GM23248 (cell line): ENCODE measurements around the gene ACTG1. TPM values are rescaled to one million over a fixed set of nuclear protein-coding genes. Genes with fewer than 3 reads are reported as not detected.

Experiments
- DNase-seq: peaks from one replicate; pipeline ENCODE4 v3.0.0-alpha.2; 2015
- H2AFZ ChIP-seq: fragments of 200-600 bp; sonication (generic); 2 replicates; pipeline ENCODE4 v1.6.1; 2016; ENCODE audit warnings: antibody characterized with exemption
- H3F3A ChIP-seq: fragments of 200-600 bp; sonication (generic); 2 replicates; pipeline ENCODE4 v1.6.1; 2016; ENCODE audit warnings: mild to moderate bottlenecking, antibody characterized with exemption, mixed run types; ENCODE audit not compliant: insufficient read depth
- H3K27ac ChIP-seq: fragments of 200-600 bp; sonication (generic); 2 replicates; pipeline ENCODE4 v1.5.1; 2016; ENCODE audit warnings: mild to moderate bottlenecking
- H3K27me3 ChIP-seq: fragments of 200-600 bp; sonication (generic); replicated peaks from 2 replicates; pipeline ENCODE4 v1.6.1; 2016; ENCODE audit warnings: mild to moderate bottlenecking; ENCODE audit not compliant: insufficient read depth
- H3K36me3 ChIP-seq: fragments of 200-600 bp; sonication (generic); 2 replicates; pipeline ENCODE4 v1.6.1; 2016; ENCODE audit warnings: low read depth, mild to moderate bottlenecking
- H3K4me1 ChIP-seq: fragments of 200-600 bp; sonication (generic); 2 replicates; pipeline ENCODE4 v1.6.1; 2016; ENCODE audit warnings: mild to moderate bottlenecking; ENCODE audit not compliant: insufficient read depth
- H3K4me2 ChIP-seq: fragments of 200-600 bp; sonication (generic); one replicate; pipeline ENCODE4 v1.6.1; 2016; ENCODE audit warnings: mild to moderate bottlenecking; ENCODE audit not compliant: unreplicated experiment
- H3K4me3 ChIP-seq: fragments of 200-600 bp; sonication (generic); 2 replicates; pipeline ENCODE4 v1.5.1; 2016; ENCODE audit warnings: mild to moderate bottlenecking
- H3K79me2 ChIP-seq: fragments of 200-600 bp; sonication (generic); 2 replicates; pipeline ENCODE4 v1.6.1; 2016; ENCODE audit warnings: mild to moderate bottlenecking; ENCODE audit not compliant: insufficient read depth
- H3K9ac ChIP-seq: fragments of 200-600 bp; sonication (generic); 2 replicates; pipeline ENCODE4 v1.6.1; 2016; ENCODE audit warnings: mild to moderate bottlenecking
- H3K9me2 ChIP-seq: fragments of 200-600 bp; sonication (generic); 2 replicates; pipeline ENCODE4 v1.6.1; 2016; ENCODE audit warnings: mixed run types, mild to moderate bottlenecking, moderate library complexity; ENCODE audit not compliant: insufficient read depth
- H3K9me3 ChIP-seq: fragments of 200-600 bp; sonication (generic); one replicate; pipeline ENCODE4 v1.6.1; 2017; ENCODE audit warnings: low read depth
- H4K20me1 ChIP-seq: fragments of 200-600 bp; sonication (generic); 2 replicates; pipeline ENCODE4 v1.6.0; 2016; ENCODE audit not compliant: insufficient read depth
- EZH2 ChIP-seq: fragments of 200-600 bp; sonication (generic); IDR thresholded peaks from 2 replicates; pipeline ENCODE4 v1.6.1; 2018; ENCODE audit warnings: antibody characterized with exemption, mild to moderate bottlenecking; ENCODE audit not compliant: insufficient read depth, poor library complexity, severe bottlenecking
- EZH2phosphoT487 ChIP-seq: fragments of 200-600 bp; sonication (generic); IDR thresholded peaks from 2 replicates; pipeline ENCODE4 v1.6.1; 2018; ENCODE audit warnings: antibody characterized with exemption, moderate library complexity, mild to moderate bottlenecking, low read depth; ENCODE audit not compliant: insufficient read depth
- WGBS, 2 experiments: methylation state at CpG; one replicate each; pipeline ENCODE4 v1.1.6; 2015 to 2017; ENCODE audit warnings: low lambda C conversion rate in 2 of 2, low coverage in 1 of 2; ENCODE audit errors: missing lambda C conversion rate in 2 of 2; 5-methylcytosine and 5-hydroxymethylcytosine counted together
- in situ Hi-C: fragments of 300-500 bp; cut with MboI; formaldehyde crosslinking; loops from 2 replicates; pipeline ENCODE4 v1.15.0; 2020
- polyA plus RNA-seq: library from polyadenylated mRNA; unstranded; fragments of >200 nt; fragmentation: Nextera tagmentation; extraction: Ambion mirVana; gene quantifications from 2 replicates; pipeline ENCODE4 v1.2.1, GENCODE V29; 2016
- total RNA-seq: library from RNA; depleted of rRNA; stranded (reverse); fragments of >200 nt; shearing (Covaris generic); gene quantifications from 2 replicates; pipeline ENCODE4 v1.2.3, GENCODE V29; 2014

ACTG1 gene
- total and polyA plus RNA-seq, 2 experiments from 2014 or later: 3,778 to 9,349 TPM

DNA sequence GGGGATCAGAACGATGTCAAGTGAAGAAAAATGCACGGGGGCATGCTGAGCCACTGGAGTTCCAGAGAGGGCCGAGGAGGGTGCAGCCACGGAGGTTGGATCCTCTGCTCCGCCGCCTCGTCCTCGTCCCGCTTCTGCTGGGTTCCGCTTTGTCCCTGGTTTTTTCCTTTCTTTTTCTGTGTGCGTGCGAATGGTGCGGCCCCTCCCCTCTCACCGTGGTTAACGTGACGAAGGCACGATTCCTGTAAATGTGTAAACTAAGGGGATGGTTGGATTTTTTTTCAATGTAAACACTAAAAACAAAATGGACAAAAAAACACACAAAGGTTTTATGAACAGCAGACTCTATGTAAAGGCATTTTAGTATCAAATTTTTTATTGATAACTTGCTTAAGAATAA lies 46.7 kb downstream of the ACTG1 start:
- H3F3A ChIP-seq: 0 out of 2 replicates have a peak, but pooled peaks cover 3% of the 10 kb centered on the region
- H3K79me2 ChIP-seq: no peaks in the 10 kb centered on the region
- no peaks in the 10 kb centered on the region for H3K27me3 ChIP-seq
- H3K27ac ChIP-seq: no peak overlapping the region
- H3K9me3 ChIP-seq: no peaks in the 10 kb centered on the region
- TF ChIP-seq EZH2phosphoT487: no peak
- TF ChIP-seq EZH2: no peak
- H3K9ac ChIP-seq: no peak overlapping the region
- H3K36me3 ChIP-seq: no peaks in the 10 kb centered on the region
- no peaks in the 10 kb centered on the region for H3K9me2 ChIP-seq
- in situ Hi-C loops: no loop called here
- no peak overlapping the region for H3K4me2 ChIP-seq
- no peak for DNase-seq
- no peaks in the 10 kb centered on the region for H4K20me1 ChIP-seq
- no peak overlapping the region for H2AFZ ChIP-seq
- H3K4me3 ChIP-seq: no peak overlapping the region
- WGBS, 2 experiments: 92% methylated on average over 16 to 17 of the region's 17 CpGs
- no peaks in the 10 kb centered on the region for H3K4me1 ChIP-seq

DNA sequence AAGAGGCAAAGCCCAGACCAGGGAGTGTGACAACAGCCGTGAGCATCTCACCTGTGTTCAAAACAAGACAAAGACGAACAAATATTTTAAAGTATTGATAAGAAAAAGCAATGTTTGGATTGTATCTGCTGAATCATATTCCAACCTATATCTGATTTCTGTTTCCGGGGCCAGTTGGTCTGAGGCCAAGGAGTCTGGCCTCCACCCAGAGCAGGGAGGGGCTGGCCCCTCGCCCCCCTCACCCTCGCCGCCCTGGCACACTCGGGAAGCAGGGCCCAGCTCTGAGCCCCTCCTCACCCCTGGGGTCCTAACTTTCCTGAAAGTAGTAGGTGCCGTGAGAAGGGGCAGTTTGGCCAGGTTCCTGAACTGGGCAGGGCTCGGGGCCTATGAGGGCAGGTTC lies 48.0 kb downstream of the ACTG1 start:
- Histone ChIP-seq H3K4me2 (no peak overlapping the region), H3K79me2 (no peaks in the 10 kb centered on the region), H3K27me3 (no peaks in the 10 kb centered on the region), H2AFZ (no peak overlapping the region), H3F3A (no peaks in the 10 kb centered on the region), H3K36me3 (no peaks in the 10 kb centered on the region), H3K9me3 (no peaks in the 10 kb centered on the region), H3K9me2 (no peaks in the 10 kb centered on the region), H3K9ac (no peak overlapping the region), H4K20me1 (no peaks in the 10 kb centered on the region), H3K4me1 (no peaks in the 10 kb centered on the region), H3K27ac (no peak overlapping the region), H3K4me3 (no peak overlapping the region)
- WGBS, 2 experiments: 73 to 83% methylated on average over 9 of the region's 9 CpGs
- DNase-seq: no peak
- TF ChIP-seq EZH2: no peak
- TF ChIP-seq EZH2phosphoT487: no peak
- in situ Hi-C loops: no loop called here

GRCh38 chr17:81463506-81463905 lies 49.1 kb downstream of the ACTG1 start:
- no peak for TF ChIP-seq EZH2phosphoT487
- TF ChIP-seq EZH2: no peak
- DNase-seq: no peak
- H3K4me2 ChIP-seq: no peak overlapping the region
- H3F3A ChIP-seq: no peaks in the 10 kb centered on the region
- H4K20me1 ChIP-seq: no peaks in the 10 kb centered on the region
- H3K36me3 ChIP-seq: no peaks in the 10 kb centered on the region
- in situ Hi-C loops: no loop called here
- no peak overlapping the region for H3K27ac ChIP-seq
- no peak overlapping the region for H2AFZ ChIP-seq
- no peak overlapping the region for H3K9ac ChIP-seq
- no peak overlapping the region for H3K4me3 ChIP-seq
- H3K79me2 ChIP-seq: no peaks in the 10 kb centered on the region
- no peaks in the 10 kb centered on the region for H3K27me3 ChIP-seq
- no peaks in the 10 kb centered on the region for H3K4me1 ChIP-seq
- WGBS, 2 experiments: 91 to 94% methylated on average over 27 to 30 of the region's 32 CpGs
- no peaks in the 10 kb centered on the region for H3K9me2 ChIP-seq
- no peaks in the 10 kb centered on the region for H3K9me3 ChIP-seq

GRCh38 chr17:81462506-81463125 lies 50.0 kb downstream of the ACTG1 start:
- no peaks in the 10 kb centered on the region for H3K27me3 ChIP-seq
- no peaks in the 10 kb centered on the region for H3K4me1 ChIP-seq
- no peak overlapping the region for H2AFZ ChIP-seq
- in situ Hi-C loops: no loop called here
- no peaks in the 10 kb centered on the region for H3K79me2 ChIP-seq
- no peaks in the 10 kb centered on the region for H3F3A ChIP-seq
- no peak overlapping the region for H3K27ac ChIP-seq
- WGBS, 2 experiments: 96 to 97% methylated on average over 22 to 33 of the region's 33 CpGs
- H3K9me3 ChIP-seq: no peaks in the 10 kb centered on the region
- no peak overlapping the region for H3K4me3 ChIP-seq
- H3K9ac ChIP-seq: no peak overlapping the region
- DNase-seq: no peak
- H3K9me2 ChIP-seq: no peaks in the 10 kb centered on the region
- H3K4me2 ChIP-seq: no peak overlapping the region
- no peaks in the 10 kb centered on the region for H4K20me1 ChIP-seq
- TF ChIP-seq EZH2 (no peak), EZH2phosphoT487 (no peak)
- no peaks in the 10 kb centered on the region for H3K36me3 ChIP-seq
